ENCODE measurements around the gene CDCA8.

CDCA8 gene

DNA sequence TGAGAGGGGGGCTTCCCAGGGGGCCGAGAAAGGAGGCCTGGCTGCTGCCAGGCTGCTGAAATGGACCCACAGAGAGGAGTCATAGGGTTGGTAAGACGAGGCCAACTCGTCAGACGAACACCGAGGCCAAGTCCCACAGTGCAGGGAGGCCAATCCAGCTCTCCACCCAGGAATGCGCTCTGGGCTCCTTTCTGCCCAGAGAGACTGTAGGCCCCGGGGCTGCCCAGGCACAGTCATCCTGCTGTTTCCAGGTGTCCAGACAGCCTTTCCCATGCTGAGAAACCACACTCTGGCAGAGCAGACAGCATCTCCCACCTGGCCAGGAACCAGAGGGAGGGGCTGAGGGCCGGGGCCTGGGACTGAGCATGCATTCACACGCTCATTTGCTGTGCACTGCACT lies 30.9 kb upstream of the CDCA8 start:
- no peak for DNase-seq (ENCODE audit: extremely low read depth, low read depth)
- TF ChIP-seq, protein P1, sequence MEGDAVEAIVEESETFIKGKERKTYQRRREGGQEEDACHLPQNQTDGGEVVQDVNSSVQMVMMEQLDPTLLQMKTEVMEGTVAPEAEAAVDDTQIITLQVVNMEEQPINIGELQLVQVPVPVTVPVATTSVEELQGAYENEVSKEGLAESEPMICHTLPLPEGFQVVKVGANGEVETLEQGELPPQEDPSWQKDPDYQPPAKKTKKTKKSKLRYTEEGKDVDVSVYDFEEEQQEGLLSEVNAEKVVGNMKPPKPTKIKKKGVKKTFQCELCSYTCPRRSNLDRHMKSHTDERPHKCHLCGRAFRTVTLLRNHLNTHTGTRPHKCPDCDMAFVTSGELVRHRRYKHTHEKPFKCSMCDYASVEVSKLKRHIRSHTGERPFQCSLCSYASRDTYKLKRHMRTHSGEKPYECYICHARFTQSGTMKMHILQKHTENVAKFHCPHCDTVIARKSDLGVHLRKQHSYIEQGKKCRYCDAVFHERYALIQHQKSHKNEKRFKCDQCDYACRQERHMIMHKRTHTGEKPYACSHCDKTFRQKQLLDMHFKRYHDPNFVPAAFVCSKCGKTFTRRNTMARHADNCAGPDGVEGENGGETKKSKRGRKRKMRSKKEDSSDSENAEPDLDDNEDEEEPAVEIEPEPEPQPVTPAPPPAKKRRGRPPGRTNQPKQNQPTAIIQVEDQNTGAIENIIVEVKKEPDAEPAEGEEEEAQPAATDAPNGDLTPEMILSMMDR (IDR thresholded peaks at IDR 0.05; ENCODE audit: low read depth, low read length, missing control alignments) = no peak
- H3K4me3 ChIP-seq (replicated peaks; ENCODE audit: low read depth, low read length) = no peak overlapping the region

DNA sequence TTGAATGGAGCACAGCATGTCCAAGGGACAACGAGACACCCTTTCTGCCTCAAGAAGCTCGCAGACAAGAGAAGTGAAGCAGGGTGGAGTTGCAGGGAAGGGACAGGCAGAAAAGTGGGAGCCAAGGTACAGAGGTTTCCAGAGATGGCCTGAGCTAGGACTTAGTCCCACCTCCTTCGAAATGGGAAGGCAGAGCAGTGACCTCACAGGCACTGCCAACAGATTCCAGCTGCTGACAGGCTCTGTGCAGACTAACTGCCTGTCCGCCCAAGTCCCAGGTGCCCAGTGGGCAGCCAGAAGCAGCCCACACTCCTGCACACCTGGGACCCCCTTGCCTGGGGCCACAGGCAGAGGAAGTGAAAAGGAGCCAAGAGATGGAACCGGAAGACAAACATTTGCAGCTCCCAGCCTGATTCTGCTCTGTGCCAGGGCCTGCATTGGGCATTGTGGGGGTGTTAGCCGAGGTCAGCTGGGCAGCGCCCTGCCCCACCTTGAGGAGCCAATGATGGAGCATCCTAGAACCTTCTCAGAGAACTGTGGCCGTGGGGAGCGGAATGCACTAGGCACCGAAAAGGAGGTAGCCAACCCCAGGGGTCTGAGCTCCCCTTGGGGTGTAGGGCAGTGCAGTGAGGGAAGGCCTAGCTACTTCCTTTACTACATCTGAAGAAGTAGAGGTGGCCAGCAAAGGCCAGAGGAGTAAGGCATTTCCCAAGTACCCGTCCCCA lies 30.1 kb upstream of the CDCA8 start:
- TF ChIP-seq, protein P1 (IDR thresholded peaks at IDR 0.05; ENCODE audit: low read depth, low read length, missing control alignments) = no peak
- no peak overlapping the region for H3K4me3 ChIP-seq (replicated peaks; ENCODE audit: low read depth, low read length)
- no peak for DNase-seq (ENCODE audit: extremely low read depth, low read depth)

DNA sequence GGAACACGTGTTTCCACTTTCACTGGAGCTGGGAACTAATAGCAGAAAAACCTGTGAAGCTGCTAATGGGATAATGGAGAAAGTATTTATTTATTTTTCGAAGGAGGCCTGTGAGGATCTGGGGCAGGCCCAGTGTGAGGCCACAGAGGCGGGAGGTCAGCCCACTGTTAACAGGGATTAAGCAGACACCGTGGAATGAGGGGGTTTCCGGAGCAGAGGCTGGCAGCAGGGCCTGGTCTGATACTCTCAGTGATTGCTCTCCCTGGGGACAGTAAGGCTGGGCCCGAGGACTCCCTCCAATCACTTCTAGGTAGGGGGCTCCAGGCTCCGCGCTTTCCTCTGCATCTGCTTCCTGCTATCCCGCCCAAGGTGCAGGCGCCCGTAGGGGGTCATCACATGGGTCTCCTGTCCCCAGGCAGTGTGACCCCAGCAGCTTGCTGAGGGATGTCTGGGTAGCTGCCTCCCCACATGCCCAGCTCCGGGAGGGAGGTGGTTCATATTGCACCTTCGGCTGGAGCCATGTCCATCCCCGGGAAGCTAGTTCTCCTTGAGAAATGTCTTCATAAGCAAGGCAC lies 28.8 kb upstream of the CDCA8 start:
- H3K4me3 ChIP-seq (replicated peaks; ENCODE audit: low read depth, low read length) = no peak overlapping the region
- TF ChIP-seq, protein P1 (IDR thresholded peaks at IDR 0.05; ENCODE audit: low read depth, low read length, missing control alignments) = no peak
- DNase-seq (ENCODE audit: extremely low read depth, low read depth) = no peak

DNA sequence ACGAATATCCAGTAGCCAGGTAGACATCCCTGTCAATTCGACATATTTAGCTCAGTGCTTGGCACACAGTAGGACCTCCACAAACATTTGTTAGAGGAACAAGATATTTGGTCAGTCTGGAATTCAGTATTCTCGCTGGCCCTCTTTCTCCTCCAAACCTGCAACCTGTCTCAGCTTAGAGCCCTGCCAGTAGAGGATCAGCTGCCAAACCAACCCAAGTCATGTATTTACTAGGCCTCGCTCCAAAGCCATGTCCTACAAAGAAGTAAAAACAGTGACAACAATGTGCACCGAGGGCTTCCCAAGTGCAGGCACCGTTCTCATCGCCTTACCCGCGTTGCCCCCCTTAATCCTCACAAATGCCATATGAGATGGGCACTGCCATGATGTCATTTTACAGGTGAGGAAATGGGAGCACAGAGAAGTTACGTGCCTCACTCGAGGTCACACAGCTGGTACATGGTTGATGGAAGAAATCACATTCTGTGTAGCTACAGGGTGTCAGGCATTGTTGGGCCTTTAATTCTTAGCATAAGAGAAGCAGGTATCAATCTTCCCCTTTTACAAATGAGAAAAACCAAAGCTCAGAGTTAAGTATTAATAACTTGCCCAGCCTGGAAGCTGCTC lies 26.0 kb upstream of the CDCA8 start:
- DNase-seq (ENCODE audit: extremely low read depth, low read depth) = no peak
- H3K4me3 ChIP-seq (replicated peaks; ENCODE audit: low read depth, low read length) = no peak overlapping the region
- TF ChIP-seq, protein P1 (IDR thresholded peaks at IDR 0.05; ENCODE audit: low read depth, low read length, missing control alignments) = no peak

DNA sequence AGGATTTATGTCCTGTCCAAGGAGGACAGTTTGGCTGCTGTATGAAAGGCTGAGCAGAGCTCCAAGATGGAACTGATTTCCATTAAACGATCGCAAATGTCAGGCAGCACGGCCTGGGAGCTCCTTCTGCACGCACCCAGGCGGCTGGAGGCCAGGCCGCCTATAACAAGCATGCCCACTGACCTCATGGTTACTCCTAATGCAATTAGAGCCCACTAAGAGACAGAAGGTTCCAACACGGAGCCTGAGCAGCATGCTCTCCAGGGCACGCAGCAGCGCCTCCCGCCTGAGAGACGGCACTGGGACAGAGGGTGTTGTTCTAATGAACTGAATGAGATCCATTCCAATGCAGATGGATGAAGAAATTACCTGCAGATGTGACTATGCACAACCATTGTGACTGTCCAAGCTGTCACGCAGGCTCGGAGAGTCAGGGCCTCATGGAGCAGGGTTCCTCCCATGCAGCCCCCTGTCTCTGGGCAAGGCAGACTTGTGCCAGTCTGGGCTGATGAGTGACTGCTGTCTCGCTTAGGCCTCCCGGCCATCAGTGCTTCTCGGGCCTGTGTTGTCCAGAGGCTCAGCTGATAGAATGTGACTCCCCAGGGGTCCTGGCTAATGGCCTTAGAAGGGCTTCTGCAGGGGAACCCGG lies 25.2 kb upstream of the CDCA8 start:
- TF ChIP-seq, protein P1 (IDR thresholded peaks at IDR 0.05; ENCODE audit: low read depth, low read length, missing control alignments) = no peak
- DNase-seq (ENCODE audit: extremely low read depth, low read depth) = no peak
- no peak overlapping the region for H3K4me3 ChIP-seq (replicated peaks; ENCODE audit: low read depth, low read length)

DNA sequence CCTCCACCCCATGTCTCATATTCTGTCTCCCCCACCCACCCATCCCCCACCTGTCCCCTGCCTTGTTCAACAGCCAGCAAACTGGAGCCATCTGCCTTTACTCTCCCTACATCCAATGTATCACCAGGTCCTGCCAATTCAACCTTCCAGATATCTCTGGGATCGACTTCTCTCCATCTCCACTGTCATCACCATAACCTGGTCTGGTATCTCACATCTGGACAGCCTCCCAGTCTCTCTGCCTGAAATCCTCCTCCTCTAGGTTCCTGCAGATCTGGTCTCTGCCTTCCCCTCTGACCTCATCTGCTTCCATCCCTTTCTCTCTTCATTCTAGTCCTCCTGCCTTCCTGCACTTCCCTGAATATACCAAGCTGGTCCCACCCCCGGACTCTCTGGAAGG lies 22.2 kb upstream of the CDCA8 start:
- DNase-seq (ENCODE audit: extremely low read depth, low read depth) = no peak
- TF ChIP-seq, protein P1 (IDR thresholded peaks at IDR 0.05; ENCODE audit: low read depth, low read length, missing control alignments) = no peak
- H3K4me3 ChIP-seq (replicated peaks; ENCODE audit: low read depth, low read length) = no peak overlapping the region

Data from HFF-Myc (cell line).